HEK293 (cell line): ENCODE measurements around the gene SIDT1.

Experiments
- CTCF ChIA-PET: fragments of 350-600 bp; formaldehyde crosslinking; extraction: SDS; loops from one replicate; lab custom pipeline; 2021; ENCODE audit warnings: antibody characterized with exemption; lab: Yijun Ruan, JAX
- POLR2A ChIA-PET: fragments of 300-600 bp; formaldehyde crosslinking; extraction: SDS; loops from one replicate; lab custom pipeline; 2020; ENCODE audit warnings: antibody characterized with exemption, inconsistent platforms; lab: Yijun Ruan, JAX
- H3K27ac ChIP-seq: fragments of 200-500 bp; sonication (Bioruptor generic); 2 replicates; pipeline ENCODE4 v1.5.1; 2014; ENCODE audit warnings: low read depth, low read length, control low read depth, inconsistent platforms; ENCODE audit errors: extremely low read depth
- H3K36me3 ChIP-seq, 2 experiments: fragments of 200-500 bp in 1 of 2; sonication (Bioruptor generic) in 1 of 2; 1 replicate in 1 of 2; 2 replicates in 1 of 2; pipeline ENCODE4 v1.5.1; 2014 to 2017; ENCODE audit warnings: inconsistent platforms in 2 of 2, low read length in 2 of 2; ENCODE audit not compliant: control insufficient read depth in 2 of 2, insufficient read depth in 1 of 2
- H3K4me1 ChIP-seq: fragments of 200-500 bp; sonication (Bioruptor generic); 2 replicates; pipeline ENCODE4 v1.5.1; 2014; ENCODE audit warnings: mild to moderate bottlenecking, low read length, inconsistent platforms; ENCODE audit not compliant: control insufficient read depth, insufficient read depth
- H3K4me3 ChIP-seq: 2 replicates; pipeline ENCODE4 v1.5.1; 2011; ENCODE audit warnings: low read depth, mild to moderate bottlenecking, control low read depth, low read length, moderate library complexity
- H3K9me3 ChIP-seq: fragments of 200-500 bp; sonication (Bioruptor generic); 2 replicates; pipeline ENCODE4 v1.5.1; 2014; ENCODE audit warnings: low read depth, low read length, inconsistent platforms; ENCODE audit not compliant: control insufficient read depth, insufficient read depth
- IKZF3 ChIP-seq: fragments of 450-650 bp; IDR thresholded peaks from 2 replicates; pipeline ENCODE4 v1.5.0; 2018; ENCODE audit warnings: missing biosample characterization, mild to moderate bottlenecking, missing genetic modification characterization, moderate library complexity
- KLF7 ChIP-seq: fragments of 450-650 bp; formaldehyde crosslinking; IDR thresholded peaks from 2 replicates; pipeline ENCODE4 v1.5.1; 2016; ENCODE audit warnings: missing biosample characterization, missing genetic modification characterization, borderline replicate concordance
- YY2 ChIP-seq: fragments of 450-650 bp; formaldehyde crosslinking; IDR thresholded peaks from 2 replicates; pipeline ENCODE4 v1.5.1; 2016; ENCODE audit warnings: missing biosample characterization, missing genetic modification characterization
- ZFP3 ChIP-seq: fragments of 450-650 bp; formaldehyde crosslinking; IDR thresholded peaks from 2 replicates; pipeline ENCODE4 v1.5.1; 2016; ENCODE audit warnings: low read depth, missing biosample characterization, missing genetic modification characterization
- ZNF114 ChIP-seq: fragments of 450-650 bp; formaldehyde crosslinking; IDR thresholded peaks from 2 replicates; pipeline ENCODE4 v1.5.0; 2017; ENCODE audit warnings: missing biosample characterization, missing genetic modification characterization
- ZNF121 ChIP-seq: fragments of 450-650 bp; formaldehyde crosslinking; IDR thresholded peaks from 2 replicates; pipeline ENCODE4 v1.5.1; 2016; ENCODE audit warnings: missing biosample characterization, missing genetic modification characterization
- ZNF138 ChIP-seq: fragments of 450-650 bp; formaldehyde crosslinking; IDR thresholded peaks from 2 replicates; pipeline ENCODE4 v1.5.1; 2016; ENCODE audit warnings: missing biosample characterization, missing genetic modification characterization, borderline replicate concordance
- ZNF2 ChIP-seq: fragments of 450-650 bp; formaldehyde crosslinking; IDR thresholded peaks from 2 replicates; pipeline ENCODE4 v1.5.1; 2016; ENCODE audit warnings: missing biosample characterization, missing genetic modification characterization
- ZNF214 ChIP-seq: fragments of 450-650 bp; formaldehyde crosslinking; IDR thresholded peaks from 2 replicates; pipeline ENCODE4 v1.5.1; 2017; ENCODE audit warnings: missing biosample characterization, mild to moderate bottlenecking, missing genetic modification characterization, borderline replicate concordance
- ZNF292 ChIP-seq: fragments of 450-650 bp; formaldehyde crosslinking; IDR thresholded peaks from 2 replicates; pipeline ENCODE4 v1.5.1; 2016; ENCODE audit warnings: low read depth, missing biosample characterization, missing genetic modification characterization, borderline replicate concordance
- ZNF37A ChIP-seq: fragments of 450-650 bp; IDR thresholded peaks from 2 replicates; pipeline ENCODE4 v1.5.1; 2018; ENCODE audit warnings: missing biosample characterization, missing genetic modification characterization
- ZNF521 ChIP-seq: fragments of 450-650 bp; formaldehyde crosslinking; IDR thresholded peaks from 2 replicates; pipeline ENCODE4 v1.5.1; 2017; ENCODE audit warnings: missing biosample characterization, mild to moderate bottlenecking, missing genetic modification characterization
- ZNF561 ChIP-seq: fragments of 450-650 bp; IDR thresholded peaks from 2 replicates; pipeline ENCODE4 v1.5.1; 2018; ENCODE audit warnings: missing biosample characterization, missing genetic modification characterization, borderline replicate concordance
- ZNF596 ChIP-seq: fragments of 450-650 bp; IDR thresholded peaks from 2 replicates; pipeline ENCODE4 v1.5.0; 2018; ENCODE audit warnings: missing biosample characterization, mild to moderate bottlenecking, missing genetic modification characterization, moderate library complexity
- ZNF76 ChIP-seq: fragments of 450-650 bp; formaldehyde crosslinking; IDR thresholded peaks from 2 replicates; pipeline ENCODE4; 2016; ENCODE audit warnings: low read depth, missing biosample characterization, missing genetic modification characterization, borderline replicate concordance
- ZNF777 ChIP-seq: fragments of 450-650 bp; formaldehyde crosslinking; IDR thresholded peaks from 2 replicates; pipeline ENCODE4 v1.5.1; 2017; ENCODE audit warnings: missing biosample characterization, missing genetic modification characterization, borderline replicate concordance
- TF ChIP-seq, protein P1 (sequence below): fragments of 450-650 bp; formaldehyde crosslinking; IDR thresholded peaks from 2 replicates; pipeline ENCODE4 v1.5.1; 2017; ENCODE audit warnings: missing biosample characterization, mild to moderate bottlenecking, missing genetic modification characterization, moderate library complexity
- TF ChIP-seq, protein P2 (sequence below): fragments of 450-650 bp; formaldehyde crosslinking; IDR thresholded peaks from 2 replicates; pipeline ENCODE4 v1.5.1; 2016; ENCODE audit warnings: missing biosample characterization, missing genetic modification characterization
- TF ChIP-seq, protein P3 (sequence below): fragments of 450-650 bp; formaldehyde crosslinking; IDR thresholded peaks from 2 replicates; pipeline ENCODE4 v1.5.1; 2016; ENCODE audit warnings: missing biosample characterization, missing genetic modification characterization, low read depth
- TF ChIP-seq, protein P4 (sequence below): IDR thresholded peaks from 2 replicates; pipeline ENCODE4 v1.6.1; 2011; ENCODE audit warnings: mild to moderate bottlenecking, low read depth, low read length, borderline replicate concordance
- TF ChIP-seq, protein P5 (sequence below): fragments of 450-650 bp; formaldehyde crosslinking; IDR thresholded peaks from 2 replicates; pipeline ENCODE4 v1.5.1; 2016; ENCODE audit warnings: missing biosample characterization, missing genetic modification characterization
- TF ChIP-seq, protein P6 (sequence below): sonication (generic); formaldehyde crosslinking; IDR thresholded peaks from 2 replicates; pipeline ENCODE4 v1.8.1; 2022; ENCODE audit warnings: mild to moderate bottlenecking, moderate library complexity, missing genetic modification reagents
- TF ChIP-seq, protein P7 (sequence below): fragments of 450-650 bp; formaldehyde crosslinking; IDR thresholded peaks from 2 replicates; pipeline ENCODE4 v1.5.1; 2016; ENCODE audit warnings: missing biosample characterization, missing genetic modification characterization
- TF ChIP-seq, protein P8 (sequence below): fragments of 450-650 bp; formaldehyde crosslinking; IDR thresholded peaks from 2 replicates; pipeline ENCODE4 v1.5.1; 2016; ENCODE audit warnings: missing biosample characterization, missing genetic modification characterization

SIDT1 gene

DNA sequence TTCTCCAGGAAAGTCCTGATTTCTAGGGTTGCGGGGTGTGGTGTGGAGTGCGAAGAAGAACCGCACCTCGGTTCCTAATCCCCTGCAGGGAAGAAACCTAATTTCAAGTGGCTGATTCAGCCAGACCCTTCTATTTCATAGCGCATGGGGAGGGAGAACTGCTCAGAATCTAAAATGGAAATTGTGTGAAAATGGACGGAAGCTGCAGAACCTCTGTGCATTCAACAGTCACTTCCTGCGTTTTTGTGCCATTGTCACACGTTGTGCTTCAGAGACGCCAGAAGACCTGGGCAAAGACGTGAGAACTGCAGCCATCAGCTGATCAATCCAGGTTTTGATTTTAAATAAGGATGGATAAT is 1.2 kb downstream of the SIDT1 start:
- Histone ChIP-seq H3K9me3 (no peaks in the 10 kb centered on the region), H3K4me1 (no peaks in the 10 kb centered on the region; the same call in 1 of the 2 replicates), H3K36me3 (no peaks in the 10 kb centered on the region), H3K27ac (no peak overlapping the region), H3K4me3 (no peak overlapping the region)
- ChIA-PET POLR2A (no interaction called here), CTCF (no interaction called here)
- TF ChIP-seq, protein P1, sequence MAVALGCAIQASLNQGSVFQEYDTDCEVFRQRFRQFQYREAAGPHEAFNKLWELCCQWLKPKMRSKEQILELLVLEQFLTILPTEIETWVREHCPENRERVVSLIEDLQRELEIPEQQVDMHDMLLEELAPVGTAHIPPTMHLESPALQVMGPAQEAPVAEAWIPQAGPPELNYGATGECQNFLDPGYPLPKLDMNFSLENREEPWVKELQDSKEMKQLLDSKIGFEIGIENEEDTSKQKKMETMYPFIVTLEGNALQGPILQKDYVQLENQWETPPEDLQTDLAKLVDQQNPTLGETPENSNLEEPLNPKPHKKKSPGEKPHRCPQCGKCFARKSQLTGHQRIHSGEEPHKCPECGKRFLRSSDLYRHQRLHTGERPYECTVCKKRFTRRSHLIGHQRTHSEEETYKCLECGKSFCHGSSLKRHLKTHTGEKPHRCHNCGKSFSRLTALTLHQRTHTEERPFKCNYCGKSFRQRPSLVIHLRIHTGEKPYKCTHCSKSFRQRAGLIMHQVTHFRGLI (tag by site-specific recombination) = no peak
- TF ChIP-seq YY2 (tag by site-specific recombination) (no peak), ZFP3 (no peak), ZNF292 (tag by site-specific recombination) (no peak), ZNF76 (tag by site-specific recombination) (no peak)

DNA sequence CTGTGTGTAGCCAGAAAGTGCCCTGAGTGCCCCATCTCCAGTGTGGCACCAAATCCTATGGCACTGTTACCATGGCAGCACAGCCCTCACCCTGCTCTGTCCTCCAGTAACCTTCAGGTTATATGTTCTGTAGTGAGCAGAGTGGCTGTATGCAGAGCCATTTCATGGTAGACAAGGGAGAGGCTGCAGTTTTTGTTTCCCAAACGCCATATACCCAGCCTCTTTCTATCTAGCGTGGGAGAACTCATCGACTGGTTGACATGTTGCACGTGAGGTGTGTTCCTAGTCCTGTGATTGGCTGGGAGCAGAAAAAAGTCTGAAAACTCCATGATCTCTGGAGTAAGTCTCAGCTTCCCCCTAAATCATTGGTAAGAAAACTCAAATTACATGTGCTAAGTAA is 2.0 kb downstream of the SIDT1 start:
- ChIA-PET CTCF (no interaction called here), POLR2A (no interaction called here)
- H3K36me3 ChIP-seq = no peaks in the 10 kb centered on the region
- no peaks in the 10 kb centered on the region; the same call in 1 of the 2 replicates for H3K4me1 ChIP-seq
- H3K4me3 ChIP-seq = no peak overlapping the region
- H3K27ac ChIP-seq = no peak overlapping the region
- H3K9me3 ChIP-seq = no peaks in the 10 kb centered on the region
- TF ChIP-seq ZNF37A (tag by site-specific recombination) = no peak
- TF ChIP-seq ZNF2 = no peak
- TF ChIP-seq, protein P2, sequence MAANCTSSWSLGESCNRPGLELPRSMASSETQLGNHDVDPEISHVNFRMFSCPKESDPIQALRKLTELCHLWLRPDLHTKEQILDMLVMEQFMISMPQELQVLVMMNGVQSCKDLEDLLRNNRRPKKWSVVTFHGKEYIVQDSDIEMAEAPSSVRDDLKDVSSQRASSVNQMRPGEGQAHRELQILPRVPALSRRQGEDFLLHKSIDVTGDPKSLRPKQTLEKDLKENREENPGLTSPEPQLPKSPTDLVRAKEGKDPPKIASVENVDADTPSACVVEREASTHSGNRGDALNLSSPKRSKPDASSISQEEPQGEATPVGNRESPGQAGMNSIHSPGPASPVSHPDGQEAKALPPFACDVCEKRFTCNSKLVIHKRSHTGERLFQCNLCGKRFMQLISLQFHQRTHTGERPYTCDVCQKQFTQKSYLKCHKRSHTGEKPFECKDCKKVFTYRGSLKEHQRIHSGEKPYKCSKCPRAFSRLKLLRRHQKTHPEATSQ (tag by site-specific recombination) = no peak
- no peak for TF ChIP-seq ZNF121 (tag by site-specific recombination)
- no peak for TF ChIP-seq ZNF596 (tag by site-specific recombination)
- TF ChIP-seq, protein P3, sequence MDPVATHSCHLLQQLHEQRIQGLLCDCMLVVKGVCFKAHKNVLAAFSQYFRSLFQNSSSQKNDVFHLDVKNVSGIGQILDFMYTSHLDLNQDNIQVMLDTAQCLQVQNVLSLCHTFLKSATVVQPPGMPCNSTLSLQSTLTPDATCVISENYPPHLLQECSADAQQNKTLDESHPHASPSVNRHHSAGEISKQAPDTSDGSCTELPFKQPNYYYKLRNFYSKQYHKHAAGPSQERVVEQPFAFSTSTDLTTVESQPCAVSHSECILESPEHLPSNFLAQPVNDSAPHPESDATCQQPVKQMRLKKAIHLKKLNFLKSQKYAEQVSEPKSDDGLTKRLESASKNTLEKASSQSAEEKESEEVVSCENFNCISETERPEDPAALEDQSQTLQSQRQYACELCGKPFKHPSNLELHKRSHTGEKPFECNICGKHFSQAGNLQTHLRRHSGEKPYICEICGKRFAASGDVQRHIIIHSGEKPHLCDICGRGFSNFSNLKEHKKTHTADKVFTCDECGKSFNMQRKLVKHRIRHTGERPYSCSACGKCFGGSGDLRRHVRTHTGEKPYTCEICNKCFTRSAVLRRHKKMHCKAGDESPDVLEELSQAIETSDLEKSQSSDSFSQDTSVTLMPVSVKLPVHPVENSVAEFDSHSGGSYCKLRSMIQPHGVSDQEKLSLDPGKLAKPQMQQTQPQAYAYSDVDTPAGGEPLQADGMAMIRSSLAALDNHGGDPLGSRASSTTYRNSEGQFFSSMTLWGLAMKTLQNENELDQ (tag by site-specific recombination) = no peak
- TF ChIP-seq, protein P4, sequence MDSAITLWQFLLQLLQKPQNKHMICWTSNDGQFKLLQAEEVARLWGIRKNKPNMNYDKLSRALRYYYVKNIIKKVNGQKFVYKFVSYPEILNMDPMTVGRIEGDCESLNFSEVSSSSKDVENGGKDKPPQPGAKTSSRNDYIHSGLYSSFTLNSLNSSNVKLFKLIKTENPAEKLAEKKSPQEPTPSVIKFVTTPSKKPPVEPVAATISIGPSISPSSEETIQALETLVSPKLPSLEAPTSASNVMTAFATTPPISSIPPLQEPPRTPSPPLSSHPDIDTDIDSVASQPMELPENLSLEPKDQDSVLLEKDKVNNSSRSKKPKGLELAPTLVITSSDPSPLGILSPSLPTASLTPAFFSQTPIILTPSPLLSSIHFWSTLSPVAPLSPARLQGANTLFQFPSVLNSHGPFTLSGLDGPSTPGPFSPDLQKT = no peak
- TF ChIP-seq ZNF214 (tag by site-specific recombination) = no peak
- TF ChIP-seq ZNF521 = no peak
- TF ChIP-seq ZNF114 (tag by site-specific recombination) = no peak
- TF ChIP-seq, protein P5, sequence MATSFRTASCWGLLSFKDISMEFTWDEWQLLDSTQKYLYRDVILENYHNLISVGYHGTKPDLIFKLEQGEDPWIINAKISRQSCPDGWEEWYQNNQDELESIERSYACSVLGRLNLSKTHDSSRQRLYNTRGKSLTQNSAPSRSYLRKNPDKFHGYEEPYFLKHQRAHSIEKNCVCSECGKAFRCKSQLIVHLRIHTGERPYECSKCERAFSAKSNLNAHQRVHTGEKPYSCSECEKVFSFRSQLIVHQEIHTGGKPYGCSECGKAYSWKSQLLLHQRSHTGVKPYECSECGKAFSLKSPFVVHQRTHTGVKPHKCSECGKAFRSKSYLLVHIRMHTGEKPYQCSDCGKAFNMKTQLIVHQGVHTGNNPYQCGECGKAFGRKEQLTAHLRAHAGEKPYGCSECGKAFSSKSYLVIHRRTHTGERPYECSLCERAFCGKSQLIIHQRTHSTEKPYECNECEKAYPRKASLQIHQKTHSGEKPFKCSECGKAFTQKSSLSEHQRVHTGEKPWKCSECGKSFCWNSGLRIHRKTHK (tag by site-specific recombination) = no peak
- TF ChIP-seq, protein P6, sequence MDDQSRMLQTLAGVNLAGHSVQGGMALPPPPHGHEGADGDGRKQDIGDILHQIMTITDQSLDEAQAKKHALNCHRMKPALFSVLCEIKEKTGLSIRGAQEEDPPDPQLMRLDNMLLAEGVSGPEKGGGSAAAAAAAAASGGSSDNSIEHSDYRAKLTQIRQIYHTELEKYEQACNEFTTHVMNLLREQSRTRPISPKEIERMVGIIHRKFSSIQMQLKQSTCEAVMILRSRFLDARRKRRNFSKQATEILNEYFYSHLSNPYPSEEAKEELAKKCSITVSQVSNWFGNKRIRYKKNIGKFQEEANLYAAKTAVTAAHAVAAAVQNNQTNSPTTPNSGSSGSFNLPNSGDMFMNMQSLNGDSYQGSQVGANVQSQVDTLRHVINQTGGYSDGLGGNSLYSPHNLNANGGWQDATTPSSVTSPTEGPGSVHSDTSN (CRISPR knock-in tag) = no peak
- TF ChIP-seq, protein P7, sequence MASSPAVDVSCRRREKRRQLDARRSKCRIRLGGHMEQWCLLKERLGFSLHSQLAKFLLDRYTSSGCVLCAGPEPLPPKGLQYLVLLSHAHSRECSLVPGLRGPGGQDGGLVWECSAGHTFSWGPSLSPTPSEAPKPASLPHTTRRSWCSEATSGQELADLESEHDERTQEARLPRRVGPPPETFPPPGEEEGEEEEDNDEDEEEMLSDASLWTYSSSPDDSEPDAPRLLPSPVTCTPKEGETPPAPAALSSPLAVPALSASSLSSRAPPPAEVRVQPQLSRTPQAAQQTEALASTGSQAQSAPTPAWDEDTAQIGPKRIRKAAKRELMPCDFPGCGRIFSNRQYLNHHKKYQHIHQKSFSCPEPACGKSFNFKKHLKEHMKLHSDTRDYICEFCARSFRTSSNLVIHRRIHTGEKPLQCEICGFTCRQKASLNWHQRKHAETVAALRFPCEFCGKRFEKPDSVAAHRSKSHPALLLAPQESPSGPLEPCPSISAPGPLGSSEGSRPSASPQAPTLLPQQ = no peak
- no peak for TF ChIP-seq IKZF3 (tag by site-specific recombination)
- TF ChIP-seq, protein P8, sequence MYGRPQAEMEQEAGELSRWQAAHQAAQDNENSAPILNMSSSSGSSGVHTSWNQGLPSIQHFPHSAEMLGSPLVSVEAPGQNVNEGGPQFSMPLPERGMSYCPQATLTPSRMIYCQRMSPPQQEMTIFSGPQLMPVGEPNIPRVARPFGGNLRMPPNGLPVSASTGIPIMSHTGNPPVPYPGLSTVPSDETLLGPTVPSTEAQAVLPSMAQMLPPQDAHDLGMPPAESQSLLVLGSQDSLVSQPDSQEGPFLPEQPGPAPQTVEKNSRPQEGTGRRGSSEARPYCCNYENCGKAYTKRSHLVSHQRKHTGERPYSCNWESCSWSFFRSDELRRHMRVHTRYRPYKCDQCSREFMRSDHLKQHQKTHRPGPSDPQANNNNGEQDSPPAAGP = no peak
- no peak for TF ChIP-seq ZNF138
- no peak for TF ChIP-seq ZNF561
- TF ChIP-seq KLF7 (tag by site-specific recombination) = no peak
- no peak for TF ChIP-seq ZNF777 (tag by site-specific recombination)
